GM12878 (cell line): Measurements from ENCODE around the gene CYTH2. TPM values are rescaled to one million over a fixed set of nuclear protein-coding genes. Genes with fewer than 3 reads are reported as not detected.

Experiments
- ATAC-seq: fragments of 200-7000 bp; cut with Tn5 transposase; 3 replicates; pipeline ENCODE4 v1.9.1; 2020; ENCODE audit warnings: mild to moderate bottlenecking, moderate library complexity
- BruUV-seq: library from RNA; stranded (reverse); fragments of 400-500 nt; replicated peaks from 2 replicates; lab custom pipeline; 2021; lab: Mats Ljungman, UMichigan
- CTCF ChIA-PET: fragments of 300-600 bp; sonication (Branson Sonifier 250); formaldehyde crosslinking; extraction: SDS; loops from one replicate; lab custom pipeline; 2021; ENCODE audit warnings: inconsistent platforms; lab: Yijun Ruan, JAX
- POLR2A ChIA-PET: fragments of 350-600 bp; formaldehyde crosslinking; extraction: SDS; loops from one replicate; lab custom pipeline; 2021; ENCODE audit warnings: inconsistent platforms; lab: Charles Lee
- RAD21 ChIA-PET: fragments of 300-600 bp; sonication (Branson Sonifier 250); formaldehyde crosslinking; loops from one replicate; lab custom pipeline; 2023; ENCODE audit warnings: antibody characterized with exemption; ENCODE audit not compliant: unreplicated experiment; lab: Charles Lee
- SMC1A ChIA-PET: fragments of 300-600 bp; sonication (Branson Sonifier 250); formaldehyde crosslinking; loops from one replicate; lab custom pipeline; 2023; ENCODE audit not compliant: unreplicated experiment, uncharacterized antibody; lab: Charles Lee
- DNase-seq: peaks from one replicate; pipeline ENCODE4 v3.0.0-alpha.2; 2011; ENCODE audit warnings: low read depth, low spot score
- FAIRE-seq: peaks from 3 replicates; lab custom pipeline; 2011; peaks lifted over from hg19 to GRCh38; lab: Jason Lieb, UNC
- H2AFZ ChIP-seq: 2 replicates; pipeline ENCODE4 v1.6.0; 2011; ENCODE audit warnings: low read depth, low read length, control low read depth; ENCODE audit not compliant: control insufficient read depth
- H3K27ac ChIP-seq: 2 replicates; pipeline ENCODE4 v1.5.1; 2011; ENCODE audit warnings: control low read depth; ENCODE audit not compliant: control insufficient read depth, insufficient read depth
- H3K27me3 ChIP-seq, 2 experiments: replicated peaks in 1 of 2; 2 replicates each; pipeline versions ENCODE4 v1.6.0 to v1.6.1; 2011; ENCODE audit warnings: low read length in 1 of 2; ENCODE audit not compliant: control insufficient read depth in 2 of 2, insufficient read depth in 2 of 2
- H3K36me3 ChIP-seq, 2 experiments: 2 replicates each; pipeline ENCODE4 v1.5.1; 2011; ENCODE audit warnings: low read length in 1 of 2; ENCODE audit not compliant: control insufficient read depth in 2 of 2, insufficient read depth in 2 of 2
- H3K4me1 ChIP-seq: 2 replicates; pipeline ENCODE4 v1.6.1; 2011; ENCODE audit warnings: mild to moderate bottlenecking, low read length, moderate library complexity, mixed read lengths; ENCODE audit not compliant: control insufficient read depth, insufficient read depth
- H3K4me2 ChIP-seq: 2 replicates; pipeline ENCODE4 v1.6.0; 2011; ENCODE audit warnings: control low read depth; ENCODE audit not compliant: control insufficient read depth, insufficient read depth
- H3K4me3 ChIP-seq: fragments of 200-600 bp; sonication (generic); 2 replicates; pipeline ENCODE4 v1.5.1; 2016
- H3K79me2 ChIP-seq: 2 replicates; pipeline ENCODE4 v1.6.0; 2011; ENCODE audit warnings: low read length; ENCODE audit not compliant: control insufficient read depth, insufficient read depth
- H3K9ac ChIP-seq: 2 replicates; pipeline ENCODE4 v1.8.0; 2011; ENCODE audit warnings: low read length, control low read depth, mixed read lengths; ENCODE audit not compliant: control insufficient read depth, insufficient read depth
- H3K9me3 ChIP-seq: replicated peaks from 3 replicates; pipeline ENCODE4 v1.5.1; 2011; ENCODE audit warnings: mild to moderate bottlenecking, low read length; ENCODE audit not compliant: control insufficient read depth, insufficient read depth
- H4K20me1 ChIP-seq: 2 replicates; pipeline ENCODE4 v1.6.0; 2011; ENCODE audit not compliant: control insufficient read depth, insufficient read depth
- BCL11A ChIP-seq: IDR thresholded peaks from 2 replicates; pipeline ENCODE4 v1.6.1; 2011; ENCODE audit warnings: low read depth, low read length
- NR2F1 ChIP-seq: fragments of 450-650 bp; conservative IDR thresholded peaks from 2 replicates; pipeline ENCODE4 v1.6.1; 2017; ENCODE audit warnings: mild to moderate bottlenecking
- STAT1 ChIP-seq: fragments of 450-650 bp; conservative IDR thresholded peaks from 2 replicates; pipeline ENCODE4 v1.6.1; 2014; ENCODE audit warnings: antibody characterized with exemption, mild to moderate bottlenecking
- TAF1 ChIP-seq: IDR thresholded peaks from 2 replicates; pipeline ENCODE4 v1.6.1; 2011; ENCODE audit warnings: mild to moderate bottlenecking, low read depth, low read length, borderline replicate concordance
- WGBS: methylation state at CpG from one replicate; pipeline ENCODE4 v1.1.6; 2016; ENCODE audit warnings: low lambda C conversion rate; ENCODE audit not compliant: insufficient replicate concordance, insufficient coverage; ENCODE audit errors: missing lambda C conversion rate; 5-methylcytosine and 5-hydroxymethylcytosine counted together
- in situ Hi-C: fragments of 300-500 bp; cut with MboI; formaldehyde crosslinking; loops from 9 replicates; pipeline ENCODE4 v1.14.3; 2018; ENCODE audit warnings: mixed read lengths
- intact Hi-C: fragments of 100-400 bp; cut with micrococcal nuclease; formaldehyde crosslinking; loops from one replicate; pipeline ENCODE4 v1.14.2; 2022; ENCODE audit not compliant: unreplicated experiment
- polyA plus RNA-seq, 11 experiments: library from polyadenylated mRNA; depleted of rRNA in 4 of 11; unstranded in 6 of 11; stranded (reverse) in 5 of 11; fragments of >200 nt; fragmentation: Nextera tagmentation in 4 of 11; fragmentation: Illumina TruSeq in 1 of 11; extraction: Ambion mirVana in 4 of 11; extraction: Trizol in 1 of 11; gene quantifications; 1 replicate in 1 of 11; 2 replicates in 10 of 11; pipeline versions ENCODE4 v1.2.1 to v1.2.3, GENCODE V29; 2011 to 2016; ENCODE audit warnings: inconsistent platforms in 2 of 11, missing spikeins in 2 of 11, low read depth in 1 of 11
- total RNA-seq, 4 experiments: library from RNA; depleted of rRNA in 3 of 4; stranded (reverse); fragments of >200 nt in 3 of 4; fragmentation: Illumina TruSeq in 1 of 4; extraction: Trizol in 1 of 4; gene quantifications; 2 replicates each; pipeline versions ENCODE4 v1.2.1 to v1.2.3, GENCODE V29; 2013 to 2021
- TF ChIP-seq, protein P1 (sequence below): fragments of 450-650 bp; IDR thresholded peaks from 2 replicates; pipeline ENCODE4 v1.6.1; 2017; ENCODE audit warnings: mild to moderate bottlenecking, moderate library complexity

CYTH2 gene
- total and polyA plus RNA-seq, 10 of the 15 experiments (the other 5 are each of a cell fraction or from before 2014, with no cell fraction given): 1.3 to 31.9 (median 22.2) TPM

DNA sequence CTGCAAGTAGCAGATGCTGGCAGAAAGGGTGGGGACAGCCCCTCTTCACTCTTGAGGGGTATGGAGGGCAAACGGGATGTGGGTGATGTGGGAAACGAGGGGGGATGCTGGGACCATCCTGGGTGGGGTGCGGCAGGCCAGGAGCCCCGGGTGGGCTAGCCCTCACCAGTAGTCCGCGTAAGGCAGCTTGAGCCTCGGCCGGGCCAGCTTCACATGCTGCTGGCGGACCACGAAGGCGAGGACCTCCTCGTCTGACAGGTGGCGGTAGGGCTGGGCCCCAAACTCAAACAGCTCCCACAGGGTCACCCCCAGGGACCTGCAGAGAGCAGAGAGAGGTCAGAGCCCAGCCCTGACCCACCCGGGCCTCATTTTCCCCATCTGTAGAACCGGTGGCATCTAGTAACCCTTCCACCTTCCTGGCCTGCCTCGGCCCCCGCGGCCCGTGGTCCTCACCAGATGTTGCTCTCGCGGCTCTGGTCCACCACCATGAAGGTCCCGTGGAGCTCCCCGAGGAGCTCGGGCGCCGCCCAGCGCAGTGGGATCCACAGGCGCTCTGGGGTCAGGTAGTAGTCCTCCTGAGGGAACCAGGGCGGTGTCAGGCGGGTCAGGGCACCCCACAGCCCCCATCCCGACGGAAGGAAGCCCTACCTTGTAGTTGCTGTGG lies 31.8 kb downstream of the CYTH2 start:
- Histone ChIP-seq H3K27ac (no peak overlapping the region), H3K9ac (no peak overlapping the region), H3K4me3 (peak overlapping the region; percentile 11; the same call in 1 of the 2 replicates)
- CTCF ChIA-PET: interaction anchor here (0.6 to 1.4 kb wide), 3 partner anchors 11 to 222 kb away, joined by 3 to 5 read pairs (median 3); no protein-coding TSS in a partner anchor
- TF ChIP-seq BCL11A (no peak), TAF1 (no peak), NR2F1 (no peak; the same call in 1 of the 2 replicates), STAT1 (no peak)
- TF ChIP-seq, protein P1, sequence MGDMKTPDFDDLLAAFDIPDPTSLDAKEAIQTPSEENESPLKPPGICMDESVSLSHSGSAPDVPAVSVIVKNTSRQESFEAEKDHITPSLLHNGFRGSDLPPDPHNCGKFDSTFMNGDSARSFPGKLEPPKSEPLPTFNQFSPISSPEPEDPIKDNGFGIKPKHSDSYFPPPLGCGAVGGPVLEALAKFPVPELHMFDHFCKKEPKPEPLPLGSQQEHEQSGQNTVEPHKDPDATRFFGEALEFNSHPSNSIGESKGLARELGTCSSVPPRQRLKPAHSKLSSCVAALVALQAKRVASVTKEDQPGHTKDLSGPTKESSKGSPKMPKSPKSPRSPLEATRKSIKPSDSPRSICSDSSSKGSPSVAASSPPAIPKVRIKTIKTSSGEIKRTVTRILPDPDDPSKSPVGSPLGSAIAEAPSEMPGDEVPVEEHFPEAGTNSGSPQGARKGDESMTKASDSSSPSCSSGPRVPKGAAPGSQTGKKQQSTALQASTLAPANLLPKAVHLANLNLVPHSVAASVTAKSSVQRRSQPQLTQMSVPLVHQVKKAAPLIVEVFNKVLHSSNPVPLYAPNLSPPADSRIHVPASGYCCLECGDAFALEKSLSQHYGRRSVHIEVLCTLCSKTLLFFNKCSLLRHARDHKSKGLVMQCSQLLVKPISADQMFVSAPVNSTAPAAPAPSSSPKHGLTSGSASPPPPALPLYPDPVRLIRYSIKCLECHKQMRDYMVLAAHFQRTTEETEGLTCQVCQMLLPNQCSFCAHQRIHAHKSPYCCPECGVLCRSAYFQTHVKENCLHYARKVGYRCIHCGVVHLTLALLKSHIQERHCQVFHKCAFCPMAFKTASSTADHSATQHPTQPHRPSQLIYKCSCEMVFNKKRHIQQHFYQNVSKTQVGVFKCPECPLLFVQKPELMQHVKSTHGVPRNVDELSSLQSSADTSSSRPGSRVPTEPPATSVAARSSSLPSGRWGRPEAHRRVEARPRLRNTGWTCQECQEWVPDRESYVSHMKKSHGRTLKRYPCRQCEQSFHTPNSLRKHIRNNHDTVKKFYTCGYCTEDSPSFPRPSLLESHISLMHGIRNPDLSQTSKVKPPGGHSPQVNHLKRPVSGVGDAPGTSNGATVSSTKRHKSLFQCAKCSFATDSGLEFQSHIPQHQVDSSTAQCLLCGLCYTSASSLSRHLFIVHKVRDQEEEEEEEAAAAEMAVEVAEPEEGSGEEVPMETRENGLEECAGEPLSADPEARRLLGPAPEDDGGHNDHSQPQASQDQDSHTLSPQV: no peak
- TF ChIP-seq, all 136 proteins: peak for 0
- Histone ChIP-seq H3K36me3 (no peaks in the 10 kb centered on the region), H4K20me1 (no peaks in the 10 kb centered on the region), H3K4me1 (peaks cover 4% of the 10 kb centered on the region; the same call in 1 of the 2 replicates), H3K79me2 (no peaks in the 10 kb centered on the region), H3K27me3 (no peaks in the 10 kb centered on the region), H3K9me3 (no peaks in the 10 kb centered on the region), H3K4me2 (peak overlapping the region; percentile 91), H2AFZ (peak overlapping the region; percentile 61)
- FAIRE-seq (no peak), ATAC-seq (no peak), DNase-seq (no peak)
- ChIA-PET SMC1A (no interaction called here), POLR2A (interaction anchor here (0.5 kb wide), 1 partner anchor 21 kb away, joined by 3 read pairs; no protein-coding TSS in a partner anchor), RAD21 (no interaction called here)
- 64% methylated on average over 32 of the region's 32 CpGs for WGBS
- no TSS peak for BruUV-seq
- intact Hi-C loops: no loop called here
- in situ Hi-C loops: no loop called here
